HG03280 (cell line): ENCODE data around the gene KCTD3.

Experiments used
- ATAC-seq: cut with Tn5 transposase; IDR thresholded peaks from one replicate; pipeline ENCODE4 v1.9.1; 2021; ENCODE audit warnings: mild to moderate bottlenecking, moderate library complexity; ENCODE audit not compliant: unreplicated experiment

KCTD3 gene

DNA sequence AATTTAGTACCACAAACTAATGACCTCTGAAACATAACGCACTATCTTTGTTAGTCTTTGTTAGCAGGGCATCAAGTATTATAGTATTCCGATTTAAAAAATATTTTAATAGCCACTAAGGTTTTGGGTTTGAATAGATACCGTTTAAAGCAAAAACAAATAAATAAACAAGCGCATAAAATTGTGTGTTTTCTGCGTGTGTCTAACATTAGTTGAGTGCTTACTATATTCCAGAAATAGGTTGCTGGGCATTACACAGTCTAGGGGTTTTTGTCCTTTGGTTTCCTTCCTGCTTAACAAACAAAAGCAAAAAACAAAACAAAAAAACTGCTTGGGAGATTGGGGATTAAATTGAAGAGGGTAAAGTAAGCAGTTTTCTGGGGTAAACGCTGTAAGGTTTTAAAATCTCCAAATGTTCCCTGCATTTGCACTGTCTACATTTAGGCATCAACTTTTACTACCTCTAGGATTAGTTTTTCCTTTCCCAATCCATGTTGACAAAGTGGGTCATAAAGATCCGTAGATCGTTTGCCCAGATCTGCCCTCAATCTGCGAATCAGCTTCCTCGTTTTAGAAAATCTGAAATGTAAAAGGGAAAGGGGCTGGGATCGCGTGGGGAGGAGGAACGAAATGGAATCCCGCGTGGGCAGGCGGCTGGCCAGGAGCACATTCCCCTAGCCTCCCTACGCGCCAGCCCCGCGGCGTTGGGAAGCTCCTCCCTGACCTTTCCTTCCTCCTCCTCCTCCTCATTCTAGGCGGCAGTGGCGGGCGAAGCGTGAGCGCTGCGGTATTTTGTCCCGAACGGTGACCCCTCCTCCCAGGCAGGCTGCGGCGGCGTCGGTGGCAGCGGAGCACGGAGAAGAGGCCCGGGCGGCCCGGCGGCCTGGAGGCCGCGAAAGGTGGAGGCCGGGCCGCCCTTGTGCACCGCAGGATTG is at the start of gene KCTD3:
KCTD3 (plus strand) TSS at position 749 of the 935 bp plus-strand sequence. CDS start 382 bp downstream, outside the sequence.
- ATAC-seq: peak; percentile 69

DNA sequence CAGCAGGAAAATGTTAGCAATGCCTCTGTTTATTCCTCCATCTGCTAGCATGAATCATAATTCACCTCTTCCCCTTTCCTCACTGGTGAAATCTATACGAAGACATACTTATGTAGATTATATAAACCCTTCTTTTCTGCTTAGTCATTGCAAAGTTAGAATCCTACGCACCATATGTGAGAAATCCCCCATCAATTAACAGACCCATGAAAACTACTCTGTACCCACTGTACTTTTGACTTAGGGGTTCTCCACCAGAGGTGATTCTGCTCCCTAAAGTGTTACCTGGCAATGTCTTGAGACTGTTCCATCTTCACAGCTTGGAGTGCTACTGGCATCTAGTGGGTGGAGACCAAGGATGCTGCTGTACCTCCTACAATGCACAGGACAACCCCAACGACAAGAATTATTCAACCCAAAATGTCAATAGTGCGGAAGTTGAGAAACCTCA is 49.6 kb upstream of the KCTD3 start:
- no peak for ATAC-seq

DNA sequence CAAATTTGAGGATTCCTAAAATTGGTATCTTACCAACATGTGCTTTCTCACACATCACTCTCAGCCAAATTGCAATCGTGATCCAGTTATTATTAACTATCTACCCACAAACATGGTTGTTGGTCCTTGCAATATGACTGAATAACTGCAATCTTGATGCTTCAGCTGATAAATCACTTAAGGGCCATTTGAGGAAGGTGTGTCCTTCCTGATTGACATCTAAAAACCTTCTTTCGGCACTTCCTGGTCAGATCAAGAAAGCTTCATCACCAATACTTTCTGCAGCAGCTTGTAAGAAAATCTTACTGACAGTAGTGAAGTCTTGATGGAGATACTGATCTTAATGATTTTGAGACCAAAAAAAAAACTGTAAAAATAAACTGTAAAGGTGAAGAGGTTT is 48.5 kb upstream of the KCTD3 start:
- no peak for ATAC-seq

DNA sequence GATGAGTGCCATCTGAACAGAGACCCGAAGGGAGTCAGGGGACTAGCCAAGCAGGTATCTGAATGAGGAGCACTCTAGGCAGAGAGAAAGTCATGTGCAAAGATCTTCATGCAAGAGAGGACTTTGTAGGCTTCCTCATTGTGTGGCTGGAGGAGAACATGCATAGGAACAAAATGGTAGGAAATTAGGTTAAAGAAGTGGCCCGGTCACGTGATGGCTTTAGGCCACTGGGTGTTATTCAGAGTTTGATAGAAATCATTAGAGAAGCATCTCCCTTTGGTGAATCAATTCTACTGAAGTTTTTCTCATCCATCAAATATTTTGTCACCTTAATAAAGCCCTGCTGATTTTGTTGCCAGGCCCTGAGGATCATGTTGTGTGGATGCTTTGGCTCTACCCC is 45.8 kb upstream of the KCTD3 start:
- no peak for ATAC-seq

DNA sequence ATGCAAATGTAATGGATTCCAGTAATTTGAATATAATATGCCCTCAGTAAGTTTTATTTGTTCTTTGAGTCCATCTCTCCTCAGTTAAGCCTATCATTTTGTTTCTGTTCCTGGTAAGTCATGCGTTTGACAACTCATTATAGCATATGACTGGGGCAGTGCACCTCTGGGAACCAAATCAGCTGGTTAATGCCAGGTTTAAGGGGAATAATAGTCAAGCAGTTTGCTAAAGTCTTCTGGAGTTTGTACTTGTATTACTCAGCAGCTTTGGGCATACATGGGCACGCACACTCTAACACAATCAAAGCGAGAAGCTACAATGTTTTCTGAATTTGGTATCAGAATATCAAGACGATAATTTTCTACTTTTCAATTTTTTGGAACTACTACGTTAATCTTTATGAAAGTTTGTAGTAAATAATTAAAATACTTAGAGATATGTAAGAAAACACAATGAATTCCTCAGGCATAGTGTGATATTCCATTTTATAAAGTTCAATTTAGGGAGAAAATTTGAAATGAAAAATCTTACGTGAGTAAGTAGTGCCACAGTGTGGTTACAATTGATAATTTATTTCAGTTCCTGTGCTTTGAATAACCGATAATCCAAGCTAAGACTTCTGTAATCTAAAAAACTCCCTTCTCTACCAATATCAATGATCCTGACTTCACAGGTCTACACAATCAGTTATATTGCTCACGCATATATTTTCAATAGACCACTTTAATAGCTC is 43.8 kb upstream of the KCTD3 start:
- no peak for ATAC-seq

DNA sequence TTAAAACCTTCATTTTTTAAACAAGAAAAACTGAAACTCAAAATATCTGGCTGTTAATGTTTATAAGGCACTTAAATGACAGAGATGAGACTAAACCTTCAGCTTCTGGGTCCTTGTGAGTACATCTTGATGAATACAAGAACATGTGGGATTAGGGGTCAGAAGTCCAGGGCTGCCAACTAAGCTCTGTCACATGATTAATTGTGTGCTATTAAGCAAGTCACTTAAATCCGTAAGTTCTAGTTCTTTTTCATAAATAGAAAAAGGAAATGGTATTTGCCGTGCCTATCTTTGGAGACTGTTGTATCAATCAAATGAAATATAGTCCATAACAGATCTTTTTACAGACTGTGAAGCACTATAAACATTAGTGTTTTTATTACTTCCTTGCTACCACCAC is 43.2 kb upstream of the KCTD3 start:
- no peak for ATAC-seq

DNA sequence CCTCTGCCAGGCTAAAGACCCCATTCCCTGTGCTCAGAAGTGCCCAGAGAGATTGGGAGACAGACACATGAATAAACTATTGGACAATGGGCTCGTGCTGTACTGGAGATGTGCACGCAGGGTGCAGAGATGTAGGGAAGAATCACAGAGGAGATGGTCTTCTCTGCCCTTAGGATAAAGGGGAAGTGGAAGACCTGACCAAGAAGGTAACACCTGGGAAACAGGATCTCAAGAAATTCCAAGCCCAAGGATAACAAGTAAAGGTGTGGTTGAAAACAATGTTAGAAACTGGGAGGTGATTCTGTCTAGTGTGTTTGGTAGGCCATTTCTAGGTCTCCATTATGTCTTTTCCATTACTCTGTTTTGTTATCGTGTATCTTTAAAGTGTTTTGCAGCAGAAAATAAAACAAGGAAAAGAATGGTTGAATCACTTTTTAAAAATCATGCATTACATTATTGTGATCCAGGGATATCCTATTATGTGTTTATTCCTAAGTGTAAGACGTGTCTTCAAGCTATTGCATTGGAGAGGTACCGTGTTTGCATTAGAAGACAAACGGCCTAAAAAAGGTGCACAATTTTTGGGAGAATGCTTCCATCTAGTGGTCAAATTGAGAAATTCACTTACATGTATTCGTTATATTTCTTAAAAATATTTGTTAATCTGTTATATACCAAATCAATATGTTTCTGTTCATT is 40.8 kb upstream of the KCTD3 start:
- ATAC-seq: no peak

DNA sequence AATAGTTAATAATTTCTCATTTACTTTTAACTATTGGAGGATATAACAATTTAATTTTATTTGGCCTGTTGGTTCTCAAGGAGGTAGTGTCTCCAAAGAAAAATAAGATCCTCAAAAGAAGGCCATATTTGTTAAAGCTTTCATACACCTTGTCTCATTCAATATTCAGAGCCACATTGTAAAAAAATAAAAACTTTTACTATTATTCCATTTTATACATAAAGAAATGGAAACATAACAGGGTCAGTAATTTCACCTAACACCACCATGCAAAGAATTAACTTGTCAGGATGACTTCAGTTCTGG is 40.3 kb upstream of the KCTD3 start:
- no peak for ATAC-seq

DNA sequence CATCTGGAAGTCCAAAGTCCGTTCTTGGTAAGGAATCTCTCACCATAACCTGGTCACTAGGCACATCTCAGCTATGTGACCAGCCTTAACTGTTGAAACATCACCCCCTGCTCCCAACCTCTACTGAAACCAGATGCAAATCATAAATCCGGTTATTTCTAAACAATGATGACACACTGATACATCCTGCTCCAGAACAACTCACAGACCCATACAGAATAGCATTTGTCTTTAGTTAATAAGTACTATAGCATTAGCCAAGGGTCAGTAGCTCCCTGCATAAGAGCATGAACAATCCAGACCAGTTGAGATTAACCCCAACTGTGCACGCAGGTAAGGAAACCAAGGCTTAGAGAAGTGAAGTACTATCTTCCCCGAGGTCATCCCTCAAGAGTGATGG is 38.0 kb upstream of the KCTD3 start:
- no peak for ATAC-seq

DNA sequence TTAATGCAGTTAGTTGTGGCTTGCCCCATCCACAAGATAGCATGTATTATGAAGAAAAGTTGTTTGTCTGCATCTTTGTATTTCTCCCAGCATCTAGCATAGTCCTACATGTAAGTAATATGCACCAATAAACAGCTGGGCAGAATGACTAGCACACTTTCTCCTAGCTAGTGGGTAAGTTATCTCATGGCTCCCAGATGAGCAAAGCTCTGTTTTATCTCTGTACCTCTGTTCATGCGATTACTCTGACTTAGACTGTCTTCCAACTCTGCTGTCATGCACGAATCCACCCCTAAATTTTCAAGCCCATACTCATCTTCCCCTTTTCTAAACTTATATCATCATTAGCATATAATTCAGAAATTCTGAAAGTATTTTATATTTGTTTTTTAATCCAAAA is 37.5 kb upstream of the KCTD3 start:
- no peak for ATAC-seq

DNA sequence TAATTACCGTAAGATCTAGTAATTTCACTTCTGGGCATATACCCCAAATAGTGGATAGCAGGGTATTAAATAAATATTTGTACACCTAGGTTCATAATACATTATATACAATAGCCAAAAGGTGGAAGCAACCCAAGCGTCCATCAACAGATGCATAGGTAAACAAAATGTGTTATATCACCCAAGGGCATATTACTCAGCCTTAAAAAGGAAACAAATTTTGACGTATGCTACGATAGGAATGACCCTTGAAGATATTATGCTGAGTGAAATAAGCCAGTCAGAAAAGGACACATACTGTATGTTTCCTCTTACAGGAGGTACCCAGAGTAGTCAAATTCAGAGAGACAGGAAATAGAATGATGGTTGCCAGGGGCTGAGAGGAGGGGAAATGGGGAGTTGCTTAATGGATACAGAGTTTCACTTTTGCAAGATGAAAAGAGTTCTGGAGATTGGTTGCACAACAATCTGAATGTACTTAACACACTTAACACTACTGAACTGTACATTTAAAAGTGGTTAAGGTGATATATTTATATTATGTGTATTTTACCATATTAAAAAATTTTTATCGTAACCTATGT is 36.6 kb upstream of the KCTD3 start:
- no peak for ATAC-seq

DNA sequence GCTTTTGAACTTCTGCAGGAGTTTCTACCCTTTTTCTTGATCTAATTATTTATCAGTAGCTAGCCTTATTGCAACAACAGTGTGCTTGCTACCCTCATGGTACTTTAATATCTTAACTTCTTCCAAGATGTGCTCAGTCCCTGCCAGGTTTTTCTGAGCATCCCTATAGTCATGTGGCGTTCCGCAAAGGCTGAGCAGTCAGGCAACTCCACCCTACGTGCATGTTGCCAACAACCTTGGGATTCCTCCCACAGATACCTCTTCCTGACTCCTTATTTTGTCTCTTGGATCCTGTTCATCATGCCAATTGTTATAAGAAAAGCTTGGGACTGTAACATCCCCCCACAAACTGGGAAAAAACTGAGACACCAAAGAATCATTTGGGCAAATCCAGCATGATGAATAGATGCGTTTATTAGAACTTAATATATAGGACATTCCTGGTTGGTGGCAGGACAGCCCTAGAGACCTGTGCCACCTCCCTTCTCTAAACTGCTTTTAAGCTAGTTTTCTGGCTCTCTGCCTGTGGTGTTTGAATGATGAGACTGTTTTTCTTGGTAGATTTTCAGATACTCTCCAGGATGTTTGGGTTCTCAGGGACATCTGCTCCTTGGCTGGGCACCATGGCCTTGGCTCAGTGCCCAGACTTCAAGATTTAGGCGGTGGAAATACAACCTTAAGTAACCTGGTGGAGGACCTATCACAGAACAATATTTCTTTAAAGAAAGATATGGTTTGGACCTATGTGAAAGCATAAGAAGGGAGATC is 27.1 kb upstream of the KCTD3 start:
- no peak for ATAC-seq

DNA sequence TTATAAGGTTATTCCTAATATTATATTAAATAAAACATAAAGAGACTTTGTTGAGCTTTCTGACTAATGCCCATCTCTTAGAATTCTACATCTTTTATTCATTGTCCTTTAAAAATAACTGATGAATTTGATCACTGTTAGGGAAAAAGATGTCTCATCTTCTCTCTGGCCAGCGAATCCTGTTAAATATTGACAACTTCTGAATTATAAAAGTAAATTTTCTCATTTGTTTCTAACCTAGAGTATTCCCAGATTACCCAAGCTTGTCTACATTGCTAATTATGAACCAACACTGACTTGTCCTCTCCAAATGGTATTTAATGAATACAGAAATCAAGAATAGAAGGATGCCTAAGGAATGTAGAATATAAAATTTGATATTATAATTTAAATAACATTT is 24.8 kb upstream of the KCTD3 start:
- ATAC-seq: no peak

DNA sequence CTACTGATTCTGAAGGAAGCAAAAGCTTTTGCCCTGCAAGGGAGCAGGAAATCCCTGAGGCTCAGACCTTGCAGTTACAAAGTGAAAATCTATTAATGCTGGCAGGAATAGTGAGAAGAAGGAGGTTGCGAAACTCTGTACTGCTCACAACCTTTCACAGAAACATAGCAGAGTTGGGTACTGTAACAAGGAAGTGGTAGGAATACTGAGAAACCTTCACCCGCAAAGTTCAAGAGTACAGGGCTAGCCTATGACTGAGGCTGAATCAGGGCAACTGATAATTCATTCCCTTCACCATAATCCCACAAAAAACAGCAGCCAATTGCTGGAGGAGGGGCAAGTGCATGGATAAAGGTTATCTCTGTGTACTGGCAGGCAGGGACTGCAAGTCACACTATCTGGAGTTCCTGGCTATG is 23.9 kb upstream of the KCTD3 start:
- ATAC-seq: peak; percentile 91

DNA sequence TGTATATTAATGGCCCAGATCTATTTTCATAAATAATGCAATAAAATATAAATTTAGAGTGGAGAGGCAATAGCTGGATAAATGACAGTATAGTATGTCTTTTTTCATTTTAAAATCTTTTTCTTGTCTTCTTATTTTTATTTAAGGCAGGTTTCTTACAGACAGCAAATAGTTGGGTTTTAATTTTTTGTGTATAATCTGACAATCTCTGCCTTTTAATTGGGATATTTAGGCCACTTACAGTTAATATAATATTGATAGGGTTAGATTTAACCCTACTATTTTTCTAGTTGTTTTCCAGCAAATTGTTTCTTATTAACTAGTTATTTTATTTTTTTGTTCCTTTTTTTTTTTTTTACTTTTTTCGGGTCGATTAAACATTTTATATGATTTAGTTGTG is 23.3 kb upstream of the KCTD3 start:
- no peak for ATAC-seq

DNA sequence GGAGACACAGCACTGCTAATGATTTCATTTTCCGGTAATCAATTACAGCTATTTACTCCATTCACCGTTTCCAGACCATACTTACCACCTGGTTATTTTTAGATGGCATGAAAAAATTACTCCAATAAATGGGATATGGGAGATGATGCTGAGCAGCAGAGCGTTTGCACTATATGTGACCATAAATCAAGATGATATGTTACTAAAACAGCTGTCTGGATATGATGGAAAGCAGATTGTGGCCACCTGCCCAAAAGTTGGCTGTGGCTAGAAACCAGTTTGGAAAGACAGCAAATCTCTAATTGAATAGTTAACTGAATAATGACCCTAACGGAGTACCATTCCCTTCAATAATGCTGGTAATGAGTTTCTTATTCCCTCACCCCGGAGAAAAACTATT is 22.5 kb upstream of the KCTD3 start:
- no peak for ATAC-seq

DNA sequence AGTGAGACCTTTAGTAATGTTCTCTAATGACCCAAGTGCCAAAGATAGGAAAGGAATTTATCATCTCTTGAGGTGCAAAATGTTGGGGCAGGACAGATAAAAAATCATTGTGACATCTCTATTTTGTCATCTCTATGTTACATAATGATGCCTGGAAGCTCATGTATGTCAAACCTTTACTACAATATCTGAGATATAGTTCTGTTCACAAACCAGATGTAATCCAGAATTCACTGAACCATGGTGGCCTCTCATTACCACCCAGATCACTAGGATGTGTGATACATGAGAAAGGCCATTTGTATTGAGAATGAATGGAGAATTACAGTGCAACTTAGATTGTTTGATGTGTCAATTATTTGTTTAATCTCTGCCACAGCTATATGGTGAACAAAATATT is 22.0 kb upstream of the KCTD3 start:
- no peak for ATAC-seq

DNA sequence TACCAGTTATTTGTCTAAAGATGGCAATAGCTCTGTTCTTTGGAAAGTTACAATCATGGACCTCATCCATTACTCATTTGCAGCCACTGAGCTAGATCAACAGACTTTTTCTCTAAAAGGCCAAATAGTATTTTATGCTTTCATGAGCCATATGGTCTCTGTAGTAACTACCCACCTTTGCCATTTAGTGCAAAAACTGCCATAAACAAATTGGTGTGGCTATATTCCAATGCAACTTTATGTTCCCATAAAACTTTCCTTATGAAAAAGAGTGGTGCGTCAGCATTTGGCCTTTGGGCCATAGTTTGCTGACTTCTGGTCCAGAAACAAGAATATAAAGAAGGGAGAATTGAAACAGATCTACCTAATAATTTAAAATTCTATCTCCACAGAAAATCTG is 20.1 kb upstream of the KCTD3 start:
- ATAC-seq: no peak

DNA sequence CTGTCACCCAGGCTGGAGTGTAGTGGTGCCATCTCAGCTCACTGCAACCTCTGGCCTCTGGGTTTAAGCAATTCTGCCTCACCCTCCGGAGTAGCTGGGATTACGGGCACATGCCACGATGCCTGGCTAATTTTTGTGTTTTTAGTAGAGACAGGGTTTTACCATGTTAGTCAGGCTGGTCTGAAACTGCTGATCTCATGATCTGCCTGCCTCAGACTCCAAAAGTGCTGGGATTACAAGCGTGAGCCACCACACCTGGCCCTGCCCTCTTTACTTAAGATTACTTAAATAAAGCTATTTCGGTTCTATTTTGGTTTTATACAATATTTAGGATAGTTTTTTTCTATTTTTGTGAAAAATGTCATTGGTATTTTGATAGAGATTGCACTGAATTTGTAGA is 15.3 kb upstream of the KCTD3 start:
- ATAC-seq: no peak

DNA sequence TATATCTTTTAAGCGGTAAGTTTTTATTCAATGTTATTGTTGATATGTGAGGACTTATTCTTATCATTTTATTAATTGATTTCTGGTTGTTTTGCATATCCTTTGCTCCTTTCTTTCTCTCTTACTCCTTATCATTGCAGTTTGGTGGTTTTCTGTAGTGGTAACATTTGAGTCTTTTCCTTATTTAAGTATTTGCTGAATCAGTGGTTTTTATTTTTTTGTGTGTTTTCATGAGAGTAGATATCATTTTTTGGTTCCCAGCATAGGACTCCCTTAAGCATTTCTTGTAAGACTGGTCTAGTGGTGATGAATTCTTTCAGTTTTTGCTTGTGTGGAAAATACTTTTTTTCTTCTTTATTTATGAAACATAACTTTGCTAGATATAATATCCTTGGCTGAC is 12.2 kb upstream of the KCTD3 start:
- no peak for ATAC-seq

DNA sequence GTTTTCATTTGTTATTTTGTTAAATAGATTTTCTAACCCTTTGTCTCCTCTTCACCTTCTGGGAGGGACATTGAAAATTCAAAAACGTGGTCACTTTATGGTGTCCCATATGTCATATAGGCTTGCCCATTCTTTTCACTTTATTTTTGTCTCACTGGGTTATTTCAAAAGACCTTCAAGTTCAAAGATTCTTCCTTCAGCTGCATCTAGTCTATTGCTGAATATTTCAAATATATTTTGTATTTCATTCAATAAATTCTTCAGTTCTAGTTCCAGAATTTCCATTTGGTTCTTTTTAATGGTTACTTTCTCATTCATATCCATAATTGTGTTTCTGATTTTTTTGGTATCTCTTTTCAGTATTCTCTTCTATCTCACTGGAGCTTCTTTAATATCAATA is 11.6 kb upstream of the KCTD3 start:
- no peak for ATAC-seq
